Adrenal gland (tissue), 12 donors: ENCODE results near the gene G6PC1. TPM values are rescaled to one million over a fixed set of nuclear protein-coding genes. Genes with fewer than 3 reads are reported as not detected.
"Not testable (repeated sequence)": the region's sequence is repeated elsewhere in the genome, so short reads cannot be mapped to it uniquely, and the experiment has no call there.

Experiments used
- DNase-seq, 7 donors: peaks; one replicate each; pipeline ENCODE4 v3.0.0-alpha.2; 2019 to 2020
- H3K27ac ChIP-seq, 5 donors: fragments of 200-600 bp; sonication (generic) in 4 of 5; 1 replicate in 3 of 5; 2 replicates in 2 of 5; pipeline versions ENCODE4 v1.5.1 to v1.8.0; 2016 to 2020; ENCODE audit warnings: mild to moderate bottlenecking in 1 of 5
- H3K27me3 ChIP-seq: fragments of 200-600 bp; 2 replicates; pipeline ENCODE4 v1.8.0; 2021
- H3K36me3 ChIP-seq, 2 donors: fragments of 200-600 bp; replicated peaks in 1 of 2; 1 replicate in 1 of 2; 2 replicates in 1 of 2; pipeline versions ENCODE4 v1.5.1 to v1.8.0; 2018 to 2022
- H3K4me1 ChIP-seq, 2 donors: fragments of 200-600 bp; replicated peaks in 1 of 2; 1 replicate in 1 of 2; 2 replicates in 1 of 2; pipeline versions ENCODE4 v1.5.1 to v1.8.0; 2018 to 2021
- H3K4me3 ChIP-seq, 4 donors: fragments of 200-600 bp; sonication (generic) in 3 of 4; one replicate each; pipeline ENCODE4 v1.5.1; 2016 to 2018
- H3K9me3 ChIP-seq, 3 donors: fragments of 200-600 bp; sonication (generic) in 1 of 3; replicated peaks in 1 of 3; 1 replicate in 2 of 3; 2 replicates in 1 of 3; pipeline versions ENCODE4 v1.5.1 to v1.8.0; 2016 to 2021
- POLR2A ChIP-seq, 2 donors: fragments of 450-650 bp; IDR thresholded peaks; one replicate each; pipeline ENCODE4 v1.6.1; 2017; ENCODE audit warnings: antibody characterized with exemption in 2 of 2, mild to moderate bottlenecking in 2 of 2, moderate library complexity in 1 of 2
- WGBS, 4 donors: extraction: QIAGEN DNeasy Blood & Tissue Kit in 2 of 4; methylation state at CpG; one replicate each; pipeline versions ENCODE4 v1.1.5 to v1.1.7; 2013 to 2017; 5-methylcytosine and 5-hydroxymethylcytosine counted together
- intact Hi-C, 2 donors: fragments of 100-400 bp; cut with DNase I; formaldehyde crosslinking; loops; one replicate each; pipeline versions ENCODE4 v1.14.1 to v1.15.0; 2022 to 2023
- polyA plus RNA-seq, 3 donors: library from polyadenylated mRNA; stranded (reverse); fragments of 200-250 nt in 2 of 3; fragments of 350-450 nt in 1 of 3; fragmentation: Illumina TruSeq in 1 of 3; extraction: RNeasy Lipid Tissue Mini Kit (QIAGEN cat#74804) in 1 of 3; gene quantifications; one replicate each; pipeline ENCODE4 v1.2.3, GENCODE V29; 2013 to 2014
- total RNA-seq, 9 donors: library from RNA; depleted of rRNA in 4 of 9; stranded (reverse); fragments of >200 nt in 4 of 9; fragments of 120-200 nt in 1 of 9; fragmentation: NEBNext Ultra II Directional in 1 of 9; extraction: Animal tissue kit (Norgen Biotek cat#: 25700) in 1 of 9; gene quantifications; one replicate each; pipeline versions ENCODE4 v1.1.0 to v1.2.4, GENCODE V29; 2013 to 2023
- TF ChIP-seq, protein P1 (sequence below), 6 experiments: fragments of 450-650 bp in 4 of 6; fragments of 200-600 bp in 2 of 6; sonication (generic) in 1 of 6; IDR thresholded peaks; 1 replicate in 5 of 6; 2 replicates in 1 of 6; pipeline versions ENCODE4 v1.5.1 to v1.8.0; 2016 to 2021; ENCODE audit warnings: antibody characterized with exemption in 6 of 6, mild to moderate bottlenecking in 2 of 6, moderate library complexity in 1 of 6
- donor health status: healthy with polysubstance abuse.
- donor health status: Bipolar disorder and iron deficiency.
- donor health status: DM: yes; HTN: yes; CAD: no.
- donor health status: DM: no; HTN: no; CAD: no.
- donor health status: DM: no; HTN: no; CAD: no.
- donor health status: DM: yes; HTN: yes; CAD: no.

Gene G6PC1
- total and polyA plus RNA-seq, 12 donors: 0.09 to 0.18 (median 0.14) TPM; not detected in 8

DNA sequence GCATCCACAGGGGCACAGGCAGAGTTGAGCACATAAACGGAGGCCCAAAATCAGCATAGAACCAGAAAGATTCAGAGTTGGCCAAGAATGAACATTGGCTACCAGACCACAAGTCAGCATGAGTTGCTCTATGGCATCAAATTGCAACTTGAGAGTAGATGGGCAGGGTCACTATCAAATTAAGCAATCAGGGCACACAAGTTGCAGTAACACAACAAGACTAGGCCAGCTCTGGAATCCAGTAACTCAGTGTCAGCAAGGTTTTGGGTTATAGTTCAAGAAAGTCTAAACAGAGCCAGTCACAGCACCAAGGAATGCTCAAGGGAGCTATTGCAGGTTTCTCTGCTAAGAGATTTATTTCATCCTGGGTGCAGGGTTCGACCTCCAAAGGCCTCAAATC lies 12.9 kb downstream of the G6PC1 start:
- Histone ChIP-seq H3K4me3 (no peak overlapping the region), H3K4me1 (no peaks in the 10 kb centered on the region), H3K9me3 (no peaks in the 10 kb centered on the region), H3K27ac (no peak overlapping the region), H3K27me3 (no peaks in the 10 kb centered on the region), H3K36me3 (no peaks in the 10 kb centered on the region)
- TF ChIP-seq, protein P1, sequence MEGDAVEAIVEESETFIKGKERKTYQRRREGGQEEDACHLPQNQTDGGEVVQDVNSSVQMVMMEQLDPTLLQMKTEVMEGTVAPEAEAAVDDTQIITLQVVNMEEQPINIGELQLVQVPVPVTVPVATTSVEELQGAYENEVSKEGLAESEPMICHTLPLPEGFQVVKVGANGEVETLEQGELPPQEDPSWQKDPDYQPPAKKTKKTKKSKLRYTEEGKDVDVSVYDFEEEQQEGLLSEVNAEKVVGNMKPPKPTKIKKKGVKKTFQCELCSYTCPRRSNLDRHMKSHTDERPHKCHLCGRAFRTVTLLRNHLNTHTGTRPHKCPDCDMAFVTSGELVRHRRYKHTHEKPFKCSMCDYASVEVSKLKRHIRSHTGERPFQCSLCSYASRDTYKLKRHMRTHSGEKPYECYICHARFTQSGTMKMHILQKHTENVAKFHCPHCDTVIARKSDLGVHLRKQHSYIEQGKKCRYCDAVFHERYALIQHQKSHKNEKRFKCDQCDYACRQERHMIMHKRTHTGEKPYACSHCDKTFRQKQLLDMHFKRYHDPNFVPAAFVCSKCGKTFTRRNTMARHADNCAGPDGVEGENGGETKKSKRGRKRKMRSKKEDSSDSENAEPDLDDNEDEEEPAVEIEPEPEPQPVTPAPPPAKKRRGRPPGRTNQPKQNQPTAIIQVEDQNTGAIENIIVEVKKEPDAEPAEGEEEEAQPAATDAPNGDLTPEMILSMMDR (IDR thresholded peaks at IDR 0.05): no peak
- TF ChIP-seq POLR2A (IDR thresholded peaks at IDR 0.05): no peak
- WGBS, 4 donors: 52 to 69% (median 56%) methylated on average over 2 of the region's 2 CpGs
- intact Hi-C loops: no loop called here
- no peak for DNase-seq

DNA sequence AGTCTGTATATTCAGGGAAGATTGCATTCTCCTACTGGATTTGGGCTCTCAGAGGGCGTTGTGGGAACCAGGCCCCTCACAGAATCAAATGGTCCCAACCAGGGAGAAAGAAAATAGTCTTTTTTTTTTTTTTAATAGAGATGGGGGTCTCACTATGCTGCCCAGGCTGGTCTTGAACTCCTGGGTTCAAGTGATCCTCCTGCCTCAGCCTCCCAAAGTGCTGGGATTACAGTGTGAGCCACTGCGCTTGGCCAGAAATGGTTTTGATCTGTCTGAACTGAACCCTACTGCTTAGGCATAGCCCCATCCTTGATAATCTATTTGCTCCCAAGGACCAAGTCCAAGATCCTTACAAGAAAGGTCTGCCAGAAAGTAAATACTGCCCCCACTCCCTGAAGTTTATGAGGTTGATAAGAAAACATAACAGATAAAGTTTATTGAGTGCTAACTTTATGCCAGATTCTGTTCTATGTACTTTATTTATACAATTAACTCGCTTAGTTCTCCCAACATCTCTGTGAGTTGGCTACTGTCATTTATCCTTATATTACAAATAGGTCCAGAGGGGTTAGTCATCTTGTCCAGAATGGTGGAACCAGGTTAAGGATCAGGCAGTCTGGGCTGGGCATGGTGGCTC lies 13.5 kb downstream of the G6PC1 start:
- no peaks in the 10 kb centered on the region for H3K9me3 ChIP-seq
- WGBS, 4 donors: 72 to 83% (median 82%) methylated on average over 2 to 3 of the region's 3 CpGs
- no peak overlapping the region for H3K27ac ChIP-seq
- no peak overlapping the region for H3K4me3 ChIP-seq
- no peaks in the 10 kb centered on the region for H3K4me1 ChIP-seq
- TF ChIP-seq POLR2A (IDR thresholded peaks at IDR 0.05): no peak
- TF ChIP-seq, protein P1 (IDR thresholded peaks at IDR 0.05): no peak
- no peaks in the 10 kb centered on the region for H3K27me3 ChIP-seq
- no peaks in the 10 kb centered on the region for H3K36me3 ChIP-seq
- no peak for DNase-seq
- intact Hi-C loops: no loop called here

GRCh38 chr17:42915288-42915687 lies 14.7 kb downstream of the G6PC1 start:
- H3K4me3 ChIP-seq, H3K4me1 ChIP-seq, H3K9me3 ChIP-seq, H3K36me3 ChIP-seq, intact Hi-C loops, H3K27ac ChIP-seq, H3K27me3 ChIP-seq, DNase-seq: not testable (repeated sequence)
- WGBS, 4 donors: 78 to 86% (median 85%) methylated on average over 6 of the region's 6 CpGs

GRCh38 chr17:42916388-42917235 lies 16.0 kb downstream of the G6PC1 start:
- not testable (repeated sequence) for H3K4me1 ChIP-seq

GRCh38 chr17:42917236-42917603 lies 16.6 kb downstream of the G6PC1 start:
- Histone ChIP-seq H3K4me3 (no peak overlapping the region), H3K4me1 (no peaks in the 10 kb centered on the region), H3K27me3 (no peaks in the 10 kb centered on the region), H3K27ac (no peak overlapping the region), H3K36me3 (no peaks in the 10 kb centered on the region), H3K9me3 (no peaks in the 10 kb centered on the region)
- TF ChIP-seq POLR2A (IDR thresholded peaks at IDR 0.05): no peak
- TF ChIP-seq, protein P1 (IDR thresholded peaks at IDR 0.05): no peak
- DNase-seq: no peak
- WGBS, 4 donors: 64 to 82% (median 72%) methylated on average over 8 of the region's 8 CpGs
- intact Hi-C loops: no loop called here

More at GRCh38 chr17:42916388-42917235, 16.0 kb downstream of the G6PC1 start:
- DNase-seq, H3K27me3 ChIP-seq, H3K27ac ChIP-seq, intact Hi-C loops, H3K9me3 ChIP-seq, H3K4me3 ChIP-seq, H3K36me3 ChIP-seq: not testable (repeated sequence)
- WGBS, 4 donors: 74 to 85% (median 82%) methylated on average over 4 of the region's 4 CpGs
